ENCODE measurements around the gene TIMP1.

TIMP1 gene

GRCh38 chrX:47611926-47612325 lies 29.7 kb downstream of the TIMP1 start:
- CTCF ChIA-PET = no interaction called here
- H3K4me3 ChIP-seq (ENCODE audit: control insufficient read depth in 1 of 7, extremely low read depth in 1 of 7, insufficient read depth in 4 of 7, low read depth in 2 of 7, low read length in 6 of 7) = no peak overlapping the region

GRCh38 chrX:47612418-47612817 lies 30.2 kb downstream of the TIMP1 start:
- peaks cover 0 to 9% (median 5%) of the 10 kb centered on the region in 4 experiments for H3K4me1 ChIP-seq (ENCODE audit: control extremely low read depth in 1 of 4, control insufficient read depth in 4 of 4, insufficient read depth in 4 of 4, low read length in 3 of 4)
- H3K27ac ChIP-seq (ENCODE audit: insufficient read depth in 1 of 2, low read depth in 1 of 2, low read length in 2 of 2, poor library complexity in 1 of 2, severe bottlenecking in 2 of 2) = no peak overlapping the region
- no peaks in the 10 kb centered on the region for H3K36me3 ChIP-seq (ENCODE audit: control insufficient read depth in 4 of 4, insufficient read depth in 4 of 4, low read length in 3 of 4)
- peaks cover 0 to 5% (median 0%) of the 10 kb centered on the region in 5 experiments for H3K9me3 ChIP-seq (ENCODE audit: control extremely low read depth in 1 of 5, control insufficient read depth in 4 of 5, insufficient read depth in 2 of 5, low read depth in 1 of 5, low read length in 4 of 5)
- ChIA-PET POLR2A (no interaction called here), CTCF (no interaction called here)
- H3K4me3 ChIP-seq (ENCODE audit: control insufficient read depth in 1 of 7, extremely low read depth in 1 of 7, insufficient read depth in 4 of 7, low read depth in 2 of 7, low read length in 6 of 7) = no peak overlapping the region
- DNase-seq = no peak
- H3K27me3 ChIP-seq (replicated peaks in 2 of 5; ENCODE audit: control insufficient read depth in 4 of 5, insufficient read depth in 5 of 5, low read length in 4 of 5) = peaks cover 0 to 4% (median 0%) of the 10 kb centered on the region in 5 experiments

More at GRCh38 chrX:47611926-47612325, 29.7 kb downstream of the TIMP1 start:
- POLR2A ChIA-PET = no interaction called here
- no peaks in the 10 kb centered on the region for H3K36me3 ChIP-seq (ENCODE audit: control insufficient read depth in 4 of 4, insufficient read depth in 4 of 4, low read length in 3 of 4)
- peaks cover 0 to 3% (median 0%) of the 10 kb centered on the region in 5 experiments for H3K27me3 ChIP-seq (replicated peaks in 2 of 5; ENCODE audit: control insufficient read depth in 4 of 5, insufficient read depth in 5 of 5, low read length in 4 of 5)
- peaks cover 0 to 9% (median 5%) of the 10 kb centered on the region in 4 experiments for H3K4me1 ChIP-seq (ENCODE audit: control extremely low read depth in 1 of 4, control insufficient read depth in 4 of 4, insufficient read depth in 4 of 4, low read length in 3 of 4)
- WGBS (ENCODE audit: insufficient coverage) = 71% methylated on average over 2 of the region's 2 CpGs
- peaks cover 0 to 5% (median 0%) of the 10 kb centered on the region in 5 experiments for H3K9me3 ChIP-seq (ENCODE audit: control extremely low read depth in 1 of 5, control insufficient read depth in 4 of 5, insufficient read depth in 2 of 5, low read depth in 1 of 5, low read length in 4 of 5)
- DNase-seq = no peak
- no peak overlapping the region for H3K27ac ChIP-seq (ENCODE audit: insufficient read depth in 1 of 2, low read depth in 1 of 2, low read length in 2 of 2, poor library complexity in 1 of 2, severe bottlenecking in 2 of 2)

GRCh38 chrX:47613082-47613481 lies 30.8 kb downstream of the TIMP1 start:
- CTCF ChIA-PET = no interaction called here
- H3K36me3 ChIP-seq (ENCODE audit: control insufficient read depth in 4 of 4, insufficient read depth in 4 of 4, low read length in 3 of 4) = no peaks in the 10 kb centered on the region
- DNase-seq = no peak
- POLR2A ChIA-PET = no interaction called here
- no peak overlapping the region for H3K27ac ChIP-seq (ENCODE audit: insufficient read depth in 1 of 2, low read depth in 1 of 2, low read length in 2 of 2, poor library complexity in 1 of 2, severe bottlenecking in 2 of 2)
- peaks cover 0 to 7% (median 3%) of the 10 kb centered on the region in 4 experiments for H3K4me1 ChIP-seq (ENCODE audit: control extremely low read depth in 1 of 4, control insufficient read depth in 4 of 4, insufficient read depth in 4 of 4, low read length in 3 of 4)
- H3K4me3 ChIP-seq (ENCODE audit: control insufficient read depth in 1 of 7, extremely low read depth in 1 of 7, insufficient read depth in 4 of 7, low read depth in 2 of 7, low read length in 6 of 7) = no peak overlapping the region
- H3K9me3 ChIP-seq (ENCODE audit: control extremely low read depth in 1 of 5, control insufficient read depth in 4 of 5, insufficient read depth in 2 of 5, low read depth in 1 of 5, low read length in 4 of 5) = peaks cover 0 to 5% (median 0%) of the 10 kb centered on the region in 5 experiments
- H3K27me3 ChIP-seq (replicated peaks in 2 of 5; ENCODE audit: control insufficient read depth in 4 of 5, insufficient read depth in 5 of 5, low read length in 4 of 5) = peaks cover 0 to 4% (median 0%) of the 10 kb centered on the region in 5 experiments
- WGBS (ENCODE audit: insufficient coverage) = 92% methylated on average over 5 of the region's 8 CpGs

GRCh38 chrX:47614618-47615017 lies 32.4 kb downstream of the TIMP1 start:
- Histone ChIP-seq H3K36me3 (ENCODE audit: control insufficient read depth in 4 of 4, insufficient read depth in 4 of 4, low read length in 3 of 4) (no peaks in the 10 kb centered on the region), H3K27ac (ENCODE audit: insufficient read depth in 1 of 2, low read depth in 1 of 2, low read length in 2 of 2, poor library complexity in 1 of 2, severe bottlenecking in 2 of 2) (no peak overlapping the region), H3K9me3 (ENCODE audit: control extremely low read depth in 1 of 5, control insufficient read depth in 4 of 5, insufficient read depth in 2 of 5, low read depth in 1 of 5, low read length in 4 of 5) (peaks cover 0 to under 1% (median 0%) of the 10 kb centered on the region in 5 experiments), H3K4me1 (ENCODE audit: control extremely low read depth in 1 of 4, control insufficient read depth in 4 of 4, insufficient read depth in 4 of 4, low read length in 3 of 4) (peaks cover 0 to 3% (median 0%) of the 10 kb centered on the region in 4 experiments), H3K27me3 (replicated peaks in 2 of 5; ENCODE audit: control insufficient read depth in 4 of 5, insufficient read depth in 5 of 5, low read length in 4 of 5) (peaks cover 0 to 11% (median 2%) of the 10 kb centered on the region in 5 experiments), H3K4me3 (ENCODE audit: control insufficient read depth in 1 of 7, extremely low read depth in 1 of 7, insufficient read depth in 4 of 7, low read depth in 2 of 7, low read length in 6 of 7) (no peak overlapping the region)
- ChIA-PET CTCF (no interaction called here), POLR2A (no interaction called here)
- DNase-seq = no peak
- 89% methylated on average over 4 of the region's 5 CpGs for WGBS (ENCODE audit: insufficient coverage)

- peak overlapping the region in 1 of 7 experiments; percentile 46 for H3K4me3 ChIP-seq (ENCODE audit: control insufficient read depth in 1 of 7, extremely low read depth in 1 of 7, insufficient read depth in 4 of 7, low read depth in 2 of 7, low read length in 6 of 7)
- ChIA-PET CTCF (no interaction called here), POLR2A (no interaction called here)
- H3K36me3 ChIP-seq (ENCODE audit: control insufficient read depth in 4 of 4, insufficient read depth in 4 of 4, low read length in 3 of 4) = no peaks in the 10 kb centered on the region
- 60% methylated on average over 19 of the region's 32 CpGs for WGBS (ENCODE audit: insufficient coverage)
- no peak for DNase-seq
- peaks cover 0 to 3% (median 0%) of the 10 kb centered on the region in 5 experiments for H3K9me3 ChIP-seq (ENCODE audit: control extremely low read depth in 1 of 5, control insufficient read depth in 4 of 5, insufficient read depth in 2 of 5, low read depth in 1 of 5, low read length in 4 of 5)
- no peak overlapping the region for H3K27ac ChIP-seq (ENCODE audit: insufficient read depth in 1 of 2, low read depth in 1 of 2, low read length in 2 of 2, poor library complexity in 1 of 2, severe bottlenecking in 2 of 2)
- H3K27me3 ChIP-seq (replicated peaks in 2 of 5; ENCODE audit: control insufficient read depth in 4 of 5, insufficient read depth in 5 of 5, low read length in 4 of 5) = peaks cover 0 to 11% (median 2%) of the 10 kb centered on the region in 5 experiments
- H3K4me1 ChIP-seq (ENCODE audit: control extremely low read depth in 1 of 4, control insufficient read depth in 4 of 4, insufficient read depth in 4 of 4, low read length in 3 of 4) = peaks cover 0 to 12% (median 5%) of the 10 kb centered on the region in 4 experiments
Measured at GRCh38 chrX:47618923-47619485, 36.8 kb downstream of the TIMP1 start.

GRCh38 chrX:47619486-47620302 lies 37.5 kb downstream of the TIMP1 start, which contains the start of gene SYN1:
SYN1 (minus strand) TSS chrX:47619857; CDS start chrX:47619728, 129 bp downstream.
- Histone ChIP-seq H3K4me1 (ENCODE audit: control extremely low read depth in 1 of 4, control insufficient read depth in 4 of 4, insufficient read depth in 4 of 4, low read length in 3 of 4) (peaks cover 0 to 15% (median 6%) of the 10 kb centered on the region in 4 experiments), H3K9me3 (ENCODE audit: control extremely low read depth in 1 of 5, control insufficient read depth in 4 of 5, insufficient read depth in 2 of 5, low read depth in 1 of 5, low read length in 4 of 5) (peaks cover 0 to 3% (median 0%) of the 10 kb centered on the region in 5 experiments), H3K4me3 (ENCODE audit: control insufficient read depth in 1 of 7, extremely low read depth in 1 of 7, insufficient read depth in 4 of 7, low read depth in 2 of 7, low read length in 6 of 7) (peak within 1 kb of the TSS in 4 of 7 experiments; percentile 36 to 46 (median 46)), H3K27ac (ENCODE audit: insufficient read depth in 1 of 2, low read depth in 1 of 2, low read length in 2 of 2, poor library complexity in 1 of 2, severe bottlenecking in 2 of 2) (no peak within 1 kb of the TSS), H3K36me3 (ENCODE audit: control insufficient read depth in 4 of 4, insufficient read depth in 4 of 4, low read length in 3 of 4) (no peaks in the 10 kb centered on the region), H3K27me3 (replicated peaks in 2 of 5; ENCODE audit: control insufficient read depth in 4 of 5, insufficient read depth in 5 of 5, low read length in 4 of 5) (peaks cover 0 to 11% (median 2%) of the 10 kb centered on the region in 5 experiments)
- 39% methylated on average over 64 of the region's 88 CpGs for WGBS (ENCODE audit: insufficient coverage)
- CTCF ChIA-PET = no interaction called here
- peak; percentile 84 to 93 (median 92) for DNase-seq
- POLR2A ChIA-PET = interaction anchor here (1.4 kb wide), 1 partner anchor 9 kb away, joined by 3 read pairs; no protein-coding TSS in a partner anchor

GRCh38 chrX:47620303-47620685 lies 38.1 kb downstream of the TIMP1 start:
- no peak overlapping the region for H3K27ac ChIP-seq (ENCODE audit: insufficient read depth in 1 of 2, low read depth in 1 of 2, low read length in 2 of 2, poor library complexity in 1 of 2, severe bottlenecking in 2 of 2)
- H3K4me3 ChIP-seq (ENCODE audit: control insufficient read depth in 1 of 7, extremely low read depth in 1 of 7, insufficient read depth in 4 of 7, low read depth in 2 of 7, low read length in 6 of 7) = no peak overlapping the region
- peaks cover 0 to 15% (median 6%) of the 10 kb centered on the region in 4 experiments for H3K4me1 ChIP-seq (ENCODE audit: control extremely low read depth in 1 of 4, control insufficient read depth in 4 of 4, insufficient read depth in 4 of 4, low read length in 3 of 4)
- ChIA-PET CTCF (no interaction called here), POLR2A (interaction anchor here (1.4 kb wide), 1 partner anchor 9 kb away, joined by 3 read pairs; no protein-coding TSS in a partner anchor)
- WGBS (ENCODE audit: insufficient coverage) = 83% methylated on average over 1 of the region's 9 CpGs
- DNase-seq = no peak
- H3K27me3 ChIP-seq (replicated peaks in 2 of 5; ENCODE audit: control insufficient read depth in 4 of 5, insufficient read depth in 5 of 5, low read length in 4 of 5) = peaks cover 0 to 11% (median 2%) of the 10 kb centered on the region in 5 experiments
- H3K36me3 ChIP-seq (ENCODE audit: control insufficient read depth in 4 of 4, insufficient read depth in 4 of 4, low read length in 3 of 4) = no peaks in the 10 kb centered on the region
- peaks cover 0 to 3% (median 0%) of the 10 kb centered on the region in 5 experiments for H3K9me3 ChIP-seq (ENCODE audit: control extremely low read depth in 1 of 5, control insufficient read depth in 4 of 5, insufficient read depth in 2 of 5, low read depth in 1 of 5, low read length in 4 of 5)
